Fibroblast of pulmonary artery (primary cell): ENCODE measurements around the gene RIOK2.

Source experiments
- DNase-seq: peaks from one replicate; pipeline ENCODE4 v3.0.0-alpha.2; 2010; ENCODE audit warnings: low read depth
- H3K4me3 ChIP-seq: replicated peaks from 2 replicates; pipeline ENCODE4 v1.5.1; 2011; ENCODE audit warnings: low read depth, mild to moderate bottlenecking, control low read depth, low read length, moderate library complexity
- TF ChIP-seq, protein P1 (sequence below): IDR thresholded peaks from 2 replicates; pipeline ENCODE4 v1.5.1; 2011; ENCODE audit warnings: mild to moderate bottlenecking, control low read depth, low read length, inconsistent platforms; ENCODE audit errors: missing control alignments

The RIOK2 gene

DNA sequence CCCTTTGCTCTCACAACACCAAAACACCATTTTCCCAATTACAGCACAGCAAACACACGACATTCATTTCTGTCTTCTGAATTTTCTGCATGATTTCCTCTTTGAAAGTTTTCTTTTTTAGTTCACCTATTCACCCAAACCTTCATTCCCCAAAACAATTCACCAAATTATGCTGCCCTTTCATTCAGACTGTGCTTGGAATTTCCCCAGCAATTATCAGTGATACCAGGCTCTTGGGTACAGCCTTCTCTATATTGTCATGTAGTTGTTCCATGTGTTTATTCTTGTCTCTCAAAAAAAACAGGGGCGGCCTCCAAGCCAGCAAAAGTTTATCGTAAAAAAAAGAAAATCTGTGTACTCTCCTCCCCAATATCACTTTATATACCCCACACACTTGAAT lies 31.7 kb downstream of the RIOK2 start:
- TF ChIP-seq, protein P1, sequence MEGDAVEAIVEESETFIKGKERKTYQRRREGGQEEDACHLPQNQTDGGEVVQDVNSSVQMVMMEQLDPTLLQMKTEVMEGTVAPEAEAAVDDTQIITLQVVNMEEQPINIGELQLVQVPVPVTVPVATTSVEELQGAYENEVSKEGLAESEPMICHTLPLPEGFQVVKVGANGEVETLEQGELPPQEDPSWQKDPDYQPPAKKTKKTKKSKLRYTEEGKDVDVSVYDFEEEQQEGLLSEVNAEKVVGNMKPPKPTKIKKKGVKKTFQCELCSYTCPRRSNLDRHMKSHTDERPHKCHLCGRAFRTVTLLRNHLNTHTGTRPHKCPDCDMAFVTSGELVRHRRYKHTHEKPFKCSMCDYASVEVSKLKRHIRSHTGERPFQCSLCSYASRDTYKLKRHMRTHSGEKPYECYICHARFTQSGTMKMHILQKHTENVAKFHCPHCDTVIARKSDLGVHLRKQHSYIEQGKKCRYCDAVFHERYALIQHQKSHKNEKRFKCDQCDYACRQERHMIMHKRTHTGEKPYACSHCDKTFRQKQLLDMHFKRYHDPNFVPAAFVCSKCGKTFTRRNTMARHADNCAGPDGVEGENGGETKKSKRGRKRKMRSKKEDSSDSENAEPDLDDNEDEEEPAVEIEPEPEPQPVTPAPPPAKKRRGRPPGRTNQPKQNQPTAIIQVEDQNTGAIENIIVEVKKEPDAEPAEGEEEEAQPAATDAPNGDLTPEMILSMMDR, result no peak
- DNase-seq, result no peak
- no peak overlapping the region for H3K4me3 ChIP-seq

DNA sequence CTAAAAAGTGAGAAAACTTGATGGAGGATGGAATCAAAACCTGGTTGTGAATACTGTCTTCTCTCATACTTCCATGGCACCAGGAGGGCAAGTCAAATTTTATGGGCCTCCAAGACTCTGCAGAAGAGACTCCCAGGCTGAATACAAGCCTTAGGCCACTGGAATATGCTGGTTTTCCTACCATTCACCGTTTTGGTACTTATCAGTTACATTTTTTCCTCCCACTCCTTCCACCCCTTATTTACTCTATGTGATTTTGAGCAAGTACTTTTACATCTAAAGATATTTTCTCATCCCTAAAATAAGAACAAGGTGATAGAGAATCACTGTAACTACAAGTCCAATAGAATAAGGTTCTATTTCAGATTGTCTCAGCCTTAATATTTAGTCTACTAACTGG lies 32.6 kb downstream of the RIOK2 start:
- TF ChIP-seq, protein P1, result no peak
- no peak overlapping the region for H3K4me3 ChIP-seq
- no peak for DNase-seq

DNA sequence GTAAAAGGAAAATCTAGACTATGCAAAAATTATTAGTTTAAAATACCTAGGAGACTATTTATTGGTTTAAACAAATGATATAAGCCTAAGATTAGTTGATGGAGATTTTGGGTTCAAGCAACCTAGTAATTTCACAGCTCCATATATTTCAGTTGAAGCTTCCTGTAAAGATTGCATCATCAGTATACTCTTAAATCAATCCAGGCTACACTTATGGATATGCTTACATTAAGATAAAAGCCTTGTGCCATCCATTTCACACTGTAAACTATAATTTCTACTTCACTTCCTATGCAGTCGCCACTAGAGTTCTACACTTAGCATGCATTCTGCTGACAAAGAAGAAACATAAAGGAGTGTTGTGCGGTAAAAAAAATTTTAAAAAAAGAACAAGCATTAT lies 33.3 kb downstream of the RIOK2 start:
- no peak for DNase-seq
- TF ChIP-seq, protein P1, result no peak
- H3K4me3 ChIP-seq, result no peak overlapping the region

DNA sequence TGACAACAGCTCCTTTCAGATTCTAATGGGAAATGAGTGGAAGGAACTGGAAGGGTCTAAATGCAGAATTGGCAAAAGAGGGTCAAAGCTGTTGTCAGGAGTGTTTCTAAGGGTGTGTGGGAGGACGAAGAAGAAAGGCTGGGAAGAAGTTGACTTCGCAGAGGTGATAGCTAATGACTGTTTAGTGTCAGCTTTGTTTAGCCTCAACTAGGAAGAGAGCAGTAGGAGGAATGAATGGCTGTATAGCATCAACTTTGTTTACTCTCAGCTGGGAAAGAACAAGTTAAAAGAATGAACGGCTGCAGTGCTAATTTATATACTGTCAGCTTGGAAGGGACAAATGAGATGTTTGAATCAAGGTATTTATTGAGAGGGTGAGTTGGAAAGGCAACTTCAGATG lies 34.8 kb downstream of the RIOK2 start:
- H3K4me3 ChIP-seq, result no peak overlapping the region
- no peak for DNase-seq
- TF ChIP-seq, protein P1, result no peak

DNA sequence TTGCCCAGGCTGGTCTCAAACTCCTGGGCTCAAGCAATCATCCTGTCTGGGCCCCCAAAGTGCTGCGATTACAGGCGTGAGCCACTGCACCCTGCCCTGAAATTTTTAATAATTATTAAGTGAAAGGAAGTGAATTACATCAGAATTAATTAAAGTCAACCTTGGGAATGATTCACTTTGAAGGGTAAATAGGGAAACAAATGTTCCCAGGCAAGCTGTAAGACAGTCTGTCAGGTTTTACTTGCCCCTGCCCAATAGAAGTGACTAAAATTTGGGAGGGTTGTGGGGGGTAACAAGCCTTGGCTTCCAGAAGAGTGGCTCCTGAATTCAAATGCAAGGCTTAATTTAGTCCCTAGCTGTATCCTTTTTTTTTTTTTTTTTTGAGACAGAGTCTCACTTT lies 39.3 kb downstream of the RIOK2 start:
- DNase-seq, result no peak
- TF ChIP-seq, protein P1, result no peak
- H3K4me3 ChIP-seq, result no peak overlapping the region

DNA sequence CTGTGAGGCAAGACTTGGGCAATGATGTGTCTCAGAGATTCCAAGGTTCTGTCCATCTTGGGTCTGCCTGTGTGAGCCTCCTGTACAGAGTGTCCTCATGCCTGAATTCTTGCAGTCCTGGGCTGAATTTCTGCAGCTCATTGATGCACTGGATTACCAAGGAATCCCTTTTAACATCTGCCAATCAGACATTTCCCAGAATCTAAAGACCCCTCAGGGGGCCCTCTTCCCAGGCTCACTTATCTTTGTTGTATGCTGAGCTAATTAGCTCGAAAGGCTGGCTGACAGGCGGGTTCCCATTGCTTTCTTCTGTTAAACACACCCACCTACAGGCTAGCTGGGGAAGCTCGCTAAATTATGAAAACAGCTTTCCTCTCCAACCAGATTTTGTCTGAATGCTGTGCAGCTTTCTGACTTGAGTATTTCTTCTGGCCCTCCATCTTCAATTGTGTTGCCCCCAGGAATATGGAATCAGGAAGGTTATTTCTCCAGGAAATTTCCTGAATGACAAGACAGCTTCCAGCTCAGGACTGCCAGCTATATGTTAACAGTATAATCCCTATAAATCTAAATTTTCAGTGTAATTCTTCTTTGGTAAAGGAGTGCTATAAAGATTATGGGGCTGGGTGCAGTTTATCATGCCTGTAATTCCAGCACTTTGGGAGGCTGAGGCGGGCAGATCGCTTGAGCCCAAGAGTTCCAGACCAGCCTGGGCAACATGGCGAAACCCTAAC lies 40.4 kb downstream of the RIOK2 start, which contains the start of gene LIX1:
LIX1 (minus strand) TSS at position 91 of the 734 bp plus-strand sequence; CDS start at position 56, 35 bp downstream.
- TF ChIP-seq, protein P1, result peak; percentile 64
- DNase-seq, result peak; percentile 51
- H3K4me3 ChIP-seq, result no peak within 1 kb of the TSS

DNA sequence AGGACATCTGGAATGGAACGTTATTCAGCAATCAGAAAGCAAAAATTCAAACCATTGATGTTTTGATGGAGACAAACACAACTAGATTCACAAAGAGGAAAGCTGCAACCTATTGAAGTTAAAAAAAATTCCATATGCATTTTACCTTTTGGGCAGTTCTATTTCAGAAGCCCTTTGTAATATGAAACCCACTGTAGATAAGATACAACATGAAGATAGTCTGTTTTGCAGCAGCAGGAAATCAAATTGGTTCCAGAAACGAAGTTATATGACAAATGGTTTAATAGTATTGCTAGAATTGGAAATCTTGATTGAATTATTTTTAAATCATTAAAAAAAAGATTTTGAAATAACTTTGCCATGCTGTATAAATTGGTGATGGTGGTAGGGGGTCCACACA lies 41.5 kb downstream of the RIOK2 start:
- no peak overlapping the region for H3K4me3 ChIP-seq
- TF ChIP-seq, protein P1, result no peak
- DNase-seq, result no peak
